Activated T-helper 17 cell treated with anti-CD3 and anti-CD28 coated beads, Interleukin-2, amount 50 U/mL, for 72 hours (primary cell): ENCODE results near the gene ESRRA. TPM values are rescaled to one million over a fixed set of nuclear protein-coding genes. Genes with fewer than 3 reads are reported as not detected.
A peak's percentile ranks its signal among the peaks of the same experiment; 100 is the strongest.

Source experiments
- ATAC-seq: fragments of 150-1000 bp; cut with Tn5 transposase; replicated peaks from 2 replicates; pipeline ENCODE4 v1.10.0; 2021; ENCODE audit warnings: mild to moderate bottlenecking, moderate library complexity
- H3K27ac Mint-ChIP-seq: one replicate; pipeline ENCODE4 v1.8.0; 2022; ENCODE audit warnings: mixed read lengths
- H3K27me3 Mint-ChIP-seq: one replicate; pipeline ENCODE4 v1.8.0; 2022; ENCODE audit warnings: mixed read lengths
- H3K36me3 Mint-ChIP-seq: one replicate; pipeline ENCODE4 v1.8.0; 2022; ENCODE audit warnings: low read depth, mild to moderate bottlenecking, mixed read lengths
- H3K4me1 Mint-ChIP-seq: one replicate; pipeline ENCODE4 v1.8.0; 2022; ENCODE audit warnings: mixed read lengths
- H3K4me3 Mint-ChIP-seq: one replicate; pipeline ENCODE4 v1.8.0; 2022; ENCODE audit warnings: mild to moderate bottlenecking, mixed read lengths
- H3K9me3 Mint-ChIP-seq: one replicate; pipeline ENCODE4 v1.8.0; 2022; ENCODE audit warnings: mixed read lengths
- total RNA-seq, 2 donors: library from RNA; stranded (reverse); gene quantifications; one replicate each; pipeline ENCODE4 v1.2.3, GENCODE V29; 2022

The ESRRA gene
- total RNA-seq, 2 donors from 2014 or later: 31.2 to 55.7 TPM

DNA sequence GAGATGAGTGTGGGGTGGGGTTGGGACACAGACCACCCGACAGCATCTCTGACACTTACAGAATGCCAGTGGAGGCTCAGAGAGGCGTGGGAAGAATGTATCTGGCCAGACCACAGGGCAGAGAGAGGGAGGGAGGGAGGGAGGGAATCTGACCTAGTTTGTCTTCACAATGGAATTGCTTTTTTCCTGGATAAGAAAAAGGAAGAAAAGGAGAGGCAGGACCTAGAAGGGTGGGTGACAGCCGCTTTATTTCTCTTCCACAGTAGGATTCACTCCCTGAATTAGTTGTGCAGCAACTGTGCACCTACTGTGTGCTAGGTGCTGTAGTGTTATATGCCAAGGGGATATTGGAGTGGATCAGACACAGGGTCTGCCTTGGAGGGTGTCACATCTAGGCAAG is 10.6 kb upstream of the ESRRA start:
- H3K9me3 Mint-ChIP-seq: no peaks in the 10 kb centered on the region
- H3K27ac Mint-ChIP-seq: no peak overlapping the region

DNA sequence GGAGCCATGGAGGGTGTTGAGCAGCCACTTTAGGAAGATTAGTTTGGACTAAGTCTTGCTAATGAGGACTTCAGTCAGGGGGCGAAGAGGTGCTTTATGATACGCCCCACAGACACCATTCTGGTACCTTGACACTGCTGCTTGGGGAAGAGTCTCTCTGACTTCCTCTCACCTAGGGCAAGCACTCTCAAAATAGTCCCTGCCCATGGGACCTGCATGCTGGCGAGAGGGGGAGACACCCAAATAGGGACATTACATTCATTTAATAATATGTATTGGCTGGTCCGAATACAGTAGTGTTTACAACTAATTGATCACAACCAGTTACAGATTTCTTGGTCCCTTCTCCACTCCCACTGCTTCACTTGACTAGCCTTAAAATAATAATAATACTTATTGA is 9.6 kb upstream of the ESRRA start:
- peaks cover 45% of the 10 kb centered on the region for H3K27me3 Mint-ChIP-seq
- peaks cover 6% of the 10 kb centered on the region for H3K36me3 Mint-ChIP-seq
- H3K27ac Mint-ChIP-seq: no peak overlapping the region
- no peak for ATAC-seq
- H3K9me3 Mint-ChIP-seq: no peaks in the 10 kb centered on the region
- H3K4me1 Mint-ChIP-seq: peaks cover 4% of the 10 kb centered on the region
- no peak overlapping the region for H3K4me3 Mint-ChIP-seq

More for the DNA sequence above, 10.6 kb upstream of the ESRRA start:
- ATAC-seq: no peak
- peaks cover 41% of the 10 kb centered on the region for H3K27me3 Mint-ChIP-seq
- peaks cover 6% of the 10 kb centered on the region for H3K36me3 Mint-ChIP-seq
- H3K4me1 Mint-ChIP-seq: no peaks in the 10 kb centered on the region
- H3K4me3 Mint-ChIP-seq: no peak overlapping the region

GRCh38 chr11:64296236-64296635 is 9.1 kb upstream of the ESRRA start:
- no peak overlapping the region for H3K4me3 Mint-ChIP-seq
- peaks cover 4% of the 10 kb centered on the region for H3K36me3 Mint-ChIP-seq
- no peaks in the 10 kb centered on the region for H3K9me3 Mint-ChIP-seq
- ATAC-seq: no peak
- H3K27me3 Mint-ChIP-seq: peaks cover 45% of the 10 kb centered on the region
- H3K4me1 Mint-ChIP-seq: peaks cover 4% of the 10 kb centered on the region
- no peak overlapping the region for H3K27ac Mint-ChIP-seq

GRCh38 chr11:64296830-64297698 is 8.3 kb upstream of the ESRRA start:
- Mint-ChIP-seq H3K27me3 (peaks cover 45% of the 10 kb centered on the region), H3K27ac (no peak overlapping the region), H3K9me3 (no peaks in the 10 kb centered on the region), H3K4me3 (no peak overlapping the region), H3K36me3 (peaks cover 4% of the 10 kb centered on the region), H3K4me1 (peaks cover 4% of the 10 kb centered on the region)
- ATAC-seq: no peak

DNA sequence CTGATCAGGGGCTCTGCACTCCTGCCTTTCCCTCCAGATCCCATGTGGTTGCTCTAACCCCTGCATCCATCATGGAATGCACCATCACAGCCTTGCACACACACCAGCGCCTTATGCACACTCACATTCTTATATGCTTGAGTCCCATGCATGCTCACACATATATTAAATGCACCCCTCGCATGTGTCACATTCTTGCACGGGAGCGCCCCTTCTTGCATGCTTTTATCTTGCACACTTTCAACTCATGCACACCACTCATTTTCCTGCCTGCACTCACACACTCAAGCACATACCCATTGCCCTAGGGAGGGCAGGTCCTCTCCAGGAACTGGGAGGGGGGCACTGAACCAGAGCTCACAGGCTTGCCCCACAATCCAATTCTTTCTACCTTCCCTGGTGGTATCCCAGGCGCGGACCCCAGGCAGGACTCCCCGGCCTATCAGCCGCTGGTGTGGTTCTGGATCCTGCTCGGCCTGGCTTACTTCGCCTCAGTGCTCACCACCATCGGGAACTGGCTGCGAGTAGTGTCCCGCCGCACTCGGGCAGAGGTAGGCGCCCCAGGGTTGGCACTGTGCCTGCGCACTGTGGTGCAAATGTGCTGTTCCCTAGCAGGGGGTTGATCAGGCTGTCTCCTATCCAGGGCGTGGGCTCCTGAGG is 7.5 kb upstream of the ESRRA start:
- no peak for ATAC-seq
- no peaks in the 10 kb centered on the region for H3K9me3 Mint-ChIP-seq
- H3K4me3 Mint-ChIP-seq: no peak overlapping the region
- peaks cover 45% of the 10 kb centered on the region for H3K27me3 Mint-ChIP-seq
- H3K36me3 Mint-ChIP-seq: peaks cover 4% of the 10 kb centered on the region
- peaks cover 4% of the 10 kb centered on the region for H3K4me1 Mint-ChIP-seq
- H3K27ac Mint-ChIP-seq: no peak overlapping the region

- Mint-ChIP-seq H3K27me3 (peaks cover 45% of the 10 kb centered on the region), H3K9me3 (no peaks in the 10 kb centered on the region), H3K4me3 (peak overlapping the region; percentile 73), H3K4me1 (peaks cover 7% of the 10 kb centered on the region), H3K36me3 (peaks cover 4% of the 10 kb centered on the region), H3K27ac (no peak overlapping the region)
- ATAC-seq: no peak
Observed at GRCh38 chr11:64298966-64299846, 6.1 kb upstream of the ESRRA start.

DNA sequence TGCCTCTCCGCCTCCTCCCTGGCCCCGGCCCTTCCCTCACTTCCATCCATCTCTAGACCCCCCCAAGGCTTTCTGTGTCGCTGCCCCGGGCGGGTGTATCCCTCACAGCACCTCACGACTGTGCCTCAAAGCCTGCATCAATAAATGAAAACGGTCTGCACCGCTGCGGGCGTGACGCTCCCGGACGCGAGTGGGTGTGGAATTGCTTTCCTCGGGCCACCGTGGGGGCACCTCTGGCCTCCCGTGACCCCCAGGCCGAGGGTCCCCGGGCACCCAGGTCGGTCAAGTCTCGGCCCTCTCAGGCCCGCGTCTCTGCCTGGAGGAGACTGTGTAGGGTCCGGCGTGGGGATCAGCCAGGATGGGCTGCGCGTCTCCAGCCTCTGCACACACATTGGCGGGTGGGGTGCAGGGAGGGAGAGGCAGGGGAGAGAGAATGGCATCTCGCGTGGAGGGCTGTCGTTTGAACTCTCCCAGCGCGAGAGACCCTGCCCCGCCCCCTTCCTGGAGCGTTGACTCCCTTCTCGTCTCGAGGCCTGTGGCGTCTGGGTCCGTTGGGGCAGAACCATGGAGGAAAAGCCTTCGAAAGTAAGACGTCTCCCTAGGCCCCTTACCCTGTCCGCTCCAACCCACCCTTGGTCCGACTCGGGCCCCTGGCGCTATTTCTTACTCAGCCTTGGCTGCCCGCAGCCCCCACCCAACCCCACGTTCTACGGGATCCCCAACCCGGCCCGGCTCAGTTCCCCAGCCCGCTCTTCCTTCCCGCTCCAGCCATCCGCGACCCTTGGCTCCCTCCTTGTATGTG is 5.3 kb upstream of the ESRRA start, which contains the start of gene CATSPERZ:
Gene CATSPERZ (plus strand): TSS at position 512 of the 802 bp plus-strand sequence. CDS start 53 bp downstream, at position 565.
- H3K36me3 Mint-ChIP-seq: peaks cover 4% of the 10 kb centered on the region
- peaks cover 39% of the 10 kb centered on the region for H3K27me3 Mint-ChIP-seq

GRCh38 chr11:64303109-64304031 is 2.0 kb upstream of the ESRRA start:
- H3K4me1 Mint-ChIP-seq: peaks cover 10% of the 10 kb centered on the region
- peaks cover 10% of the 10 kb centered on the region for H3K27me3 Mint-ChIP-seq
- no peak overlapping the region for H3K27ac Mint-ChIP-seq
- H3K9me3 Mint-ChIP-seq: no peaks in the 10 kb centered on the region
- no peak for ATAC-seq
- peak overlapping the region; percentile 98 for H3K4me3 Mint-ChIP-seq
- peaks cover 20% of the 10 kb centered on the region for H3K36me3 Mint-ChIP-seq

More for the DNA sequence above, 5.3 kb upstream of the ESRRA start, which contains the start of gene CATSPERZ:
- H3K4me3 Mint-ChIP-seq: peak within 1 kb of the TSS; percentile 73
- H3K27ac Mint-ChIP-seq: no peak within 1 kb of the TSS
- no peaks in the 10 kb centered on the region for H3K9me3 Mint-ChIP-seq
- peaks cover 10% of the 10 kb centered on the region for H3K4me1 Mint-ChIP-seq
- no peak for ATAC-seq

- H3K4me3 Mint-ChIP-seq: peak overlapping the region; percentile 98
- H3K27me3 Mint-ChIP-seq: peaks cover 10% of the 10 kb centered on the region
- H3K4me1 Mint-ChIP-seq: peaks cover 10% of the 10 kb centered on the region
- no peak for ATAC-seq
- peaks cover 23% of the 10 kb centered on the region for H3K36me3 Mint-ChIP-seq
- H3K9me3 Mint-ChIP-seq: no peaks in the 10 kb centered on the region
- H3K27ac Mint-ChIP-seq: peak overlapping the region; percentile 91
Observed at GRCh38 chr11:64304032-64304315, 1.4 kb upstream of the ESRRA start.

- peaks cover 28% of the 10 kb centered on the region for H3K36me3 Mint-ChIP-seq
- no peaks in the 10 kb centered on the region for H3K9me3 Mint-ChIP-seq
- peaks cover 10% of the 10 kb centered on the region for H3K4me1 Mint-ChIP-seq
- peak overlapping the region; percentile 91 for H3K27ac Mint-ChIP-seq
- peak overlapping the region; percentile 98 for H3K4me3 Mint-ChIP-seq
- peaks cover 10% of the 10 kb centered on the region for H3K27me3 Mint-ChIP-seq
- peak; percentile 55 for ATAC-seq
Observed at GRCh38 chr11:64304316-64305072, 830 bp upstream of the ESRRA start.

DNA sequence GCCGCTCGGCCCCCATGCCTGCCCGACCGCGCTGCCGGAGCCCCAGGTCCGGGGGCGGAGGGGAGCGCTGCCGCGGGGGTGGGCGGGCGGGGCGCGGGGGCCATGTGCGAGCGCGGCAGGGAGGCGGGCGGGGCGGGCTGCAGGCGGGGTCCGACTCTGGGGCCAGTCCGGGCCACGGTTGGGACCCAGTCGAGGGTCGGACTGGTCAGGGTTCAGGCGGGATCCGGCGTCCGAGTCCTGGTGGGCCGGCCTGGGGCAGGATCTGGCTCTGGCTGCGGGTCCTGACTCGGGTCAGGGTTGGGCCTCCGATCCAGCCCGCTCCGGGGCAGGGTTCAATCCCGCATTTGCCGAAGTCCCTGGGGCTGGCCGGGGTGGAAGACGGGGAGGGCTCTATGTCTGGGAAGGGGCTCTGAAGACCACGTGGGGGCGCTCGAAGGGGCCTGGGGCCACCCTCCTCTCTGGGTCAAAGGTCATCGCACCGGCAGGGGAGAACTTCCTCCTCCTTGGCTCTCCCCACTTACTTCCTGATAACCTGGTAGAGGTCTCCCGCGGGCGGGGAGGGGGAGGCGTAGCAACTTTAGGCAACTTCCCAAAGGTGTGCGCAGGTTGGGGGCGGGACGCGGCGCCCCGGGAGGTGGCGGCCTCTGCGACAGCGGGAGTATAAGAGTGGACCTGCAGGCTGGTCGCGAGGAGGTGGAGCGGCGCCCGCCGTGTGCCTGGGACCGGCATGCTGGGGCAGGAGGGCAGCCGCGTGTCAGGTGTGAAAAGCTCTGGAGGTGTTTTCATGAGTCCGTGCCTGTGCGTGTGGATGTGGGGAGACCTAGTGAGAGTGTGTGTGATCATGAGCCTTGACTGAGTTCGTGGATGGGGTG is 603 bp downstream of the ESRRA start:
- peak overlapping the region; percentile 98 for H3K4me3 Mint-ChIP-seq
- H3K36me3 Mint-ChIP-seq: peaks cover 29% of the 10 kb centered on the region
- no peaks in the 10 kb centered on the region for H3K27me3 Mint-ChIP-seq
- H3K9me3 Mint-ChIP-seq: no peaks in the 10 kb centered on the region
- peak overlapping the region; percentile 97 for H3K27ac Mint-ChIP-seq
- peaks cover 5% of the 10 kb centered on the region for H3K4me1 Mint-ChIP-seq
- peak; percentile 22 for ATAC-seq

GRCh38 chr11:64306563-64306875 is 1.2 kb downstream of the ESRRA start:
- Mint-ChIP-seq H3K4me1 (peaks cover 5% of the 10 kb centered on the region), H3K27me3 (no peaks in the 10 kb centered on the region), H3K4me3 (peak overlapping the region; percentile 98), H3K9me3 (no peaks in the 10 kb centered on the region), H3K27ac (peak overlapping the region; percentile 97), H3K36me3 (peaks cover 31% of the 10 kb centered on the region)
- ATAC-seq: no peak
